Nephron (organoid): ENCODE results near the gene TSACC.
A peak's percentile ranks its signal among the peaks of the same experiment; 100 is the strongest.

Experiments used
- H3K27ac Mint-ChIP-seq, 3 experiments: 2 replicates each; pipeline ENCODE4 v1.8.0; 2020; ENCODE audit warnings: mixed read lengths in 3 of 3, mild to moderate bottlenecking in 2 of 3, moderate library complexity in 1 of 3
- H3K27me3 Mint-ChIP-seq: 2 replicates; pipeline ENCODE4 v1.8.0; 2021; ENCODE audit warnings: low read depth, mild to moderate bottlenecking, moderate library complexity, mixed read lengths
- H3K36me3 Mint-ChIP-seq: 2 replicates; pipeline ENCODE4 v1.8.0; 2020; ENCODE audit warnings: low read depth, mixed read lengths
- H3K4me1 Mint-ChIP-seq: 2 replicates; pipeline ENCODE4 v1.8.0; 2020; ENCODE audit warnings: mixed read lengths
- H3K4me3 Mint-ChIP-seq, 3 experiments: 2 replicates each; pipeline ENCODE4 v1.8.0; 2020; ENCODE audit warnings: mild to moderate bottlenecking in 3 of 3, mixed read lengths in 3 of 3, moderate library complexity in 2 of 3
- H3K9me3 Mint-ChIP-seq: 2 replicates; pipeline ENCODE4 v1.8.0; 2020; ENCODE audit warnings: mixed read lengths
- TF ChIP-seq, protein P1 (sequence below), 3 experiments: fragments of 200-600 bp; sonication (generic); IDR thresholded peaks; one replicate each; pipeline ENCODE4 v1.5.0; 2021; ENCODE audit warnings: antibody characterized with exemption in 3 of 3; ENCODE audit not compliant: unreplicated experiment in 3 of 3

Gene TSACC

DNA sequence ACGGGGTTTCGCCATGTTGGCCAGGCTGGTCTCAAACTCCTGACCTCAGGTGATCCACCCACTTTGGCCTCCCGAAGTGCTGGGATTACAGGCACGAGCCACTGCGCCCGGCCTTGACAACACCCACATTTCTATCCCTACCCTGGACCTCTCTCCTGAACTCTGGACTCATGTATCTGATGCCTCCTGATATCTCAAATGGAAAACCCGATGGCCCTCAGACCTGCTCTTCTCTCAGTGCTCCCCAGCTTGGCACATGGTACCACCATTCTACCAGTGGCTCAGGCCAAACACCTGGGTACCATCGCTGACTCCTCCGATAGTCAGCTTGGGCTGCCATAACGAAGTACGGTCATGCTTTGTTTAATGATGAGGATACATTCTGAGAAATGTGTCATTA is 22.2 kb downstream of the TSACC start:
- Mint-ChIP-seq H3K27ac (peak overlapping the region in 1 of 3 experiments; percentile 44), H3K4me1 (no peaks in the 10 kb centered on the region), H3K4me3 (no peak overlapping the region), H3K36me3 (no peaks in the 10 kb centered on the region), H3K9me3 (no peaks in the 10 kb centered on the region), H3K27me3 (peaks cover 61% of the 10 kb centered on the region)
- TF ChIP-seq, protein P1, sequence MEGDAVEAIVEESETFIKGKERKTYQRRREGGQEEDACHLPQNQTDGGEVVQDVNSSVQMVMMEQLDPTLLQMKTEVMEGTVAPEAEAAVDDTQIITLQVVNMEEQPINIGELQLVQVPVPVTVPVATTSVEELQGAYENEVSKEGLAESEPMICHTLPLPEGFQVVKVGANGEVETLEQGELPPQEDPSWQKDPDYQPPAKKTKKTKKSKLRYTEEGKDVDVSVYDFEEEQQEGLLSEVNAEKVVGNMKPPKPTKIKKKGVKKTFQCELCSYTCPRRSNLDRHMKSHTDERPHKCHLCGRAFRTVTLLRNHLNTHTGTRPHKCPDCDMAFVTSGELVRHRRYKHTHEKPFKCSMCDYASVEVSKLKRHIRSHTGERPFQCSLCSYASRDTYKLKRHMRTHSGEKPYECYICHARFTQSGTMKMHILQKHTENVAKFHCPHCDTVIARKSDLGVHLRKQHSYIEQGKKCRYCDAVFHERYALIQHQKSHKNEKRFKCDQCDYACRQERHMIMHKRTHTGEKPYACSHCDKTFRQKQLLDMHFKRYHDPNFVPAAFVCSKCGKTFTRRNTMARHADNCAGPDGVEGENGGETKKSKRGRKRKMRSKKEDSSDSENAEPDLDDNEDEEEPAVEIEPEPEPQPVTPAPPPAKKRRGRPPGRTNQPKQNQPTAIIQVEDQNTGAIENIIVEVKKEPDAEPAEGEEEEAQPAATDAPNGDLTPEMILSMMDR (IDR thresholded peaks at IDR 0.05; ENCODE audit: unreplicated experiment in 3 of 3), result no peak

DNA sequence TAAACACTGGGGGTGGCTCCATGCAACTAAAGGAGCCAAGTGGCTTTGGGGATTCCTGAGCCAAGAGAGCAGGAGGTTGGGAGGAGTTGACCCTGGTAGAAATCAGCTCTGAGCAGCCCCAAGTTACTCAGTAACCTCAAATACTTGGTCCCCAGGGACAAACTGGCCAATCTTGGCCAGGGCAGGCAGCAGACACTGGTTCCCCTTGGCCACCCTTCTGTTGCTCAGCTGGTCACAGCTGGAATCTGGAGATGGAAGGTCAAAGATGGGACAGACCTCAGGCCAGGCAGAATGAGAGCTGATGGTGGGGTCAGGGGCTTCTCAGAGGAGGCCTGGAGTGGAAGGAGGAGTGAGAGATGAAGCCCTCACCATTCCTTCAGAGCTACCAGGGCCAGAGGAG is 27.4 kb downstream of the TSACC start:
- TF ChIP-seq, protein P1 (IDR thresholded peaks at IDR 0.05; ENCODE audit: unreplicated experiment in 3 of 3), result no peak
- no peaks in the 10 kb centered on the region for H3K36me3 Mint-ChIP-seq
- H3K27me3 Mint-ChIP-seq, result peaks cover 51% of the 10 kb centered on the region
- no peaks in the 10 kb centered on the region for H3K4me1 Mint-ChIP-seq
- peak overlapping the region in 1 of 3 experiments; percentile 44 for H3K27ac Mint-ChIP-seq
- H3K4me3 Mint-ChIP-seq, result no peak overlapping the region
- no peaks in the 10 kb centered on the region for H3K9me3 Mint-ChIP-seq

DNA sequence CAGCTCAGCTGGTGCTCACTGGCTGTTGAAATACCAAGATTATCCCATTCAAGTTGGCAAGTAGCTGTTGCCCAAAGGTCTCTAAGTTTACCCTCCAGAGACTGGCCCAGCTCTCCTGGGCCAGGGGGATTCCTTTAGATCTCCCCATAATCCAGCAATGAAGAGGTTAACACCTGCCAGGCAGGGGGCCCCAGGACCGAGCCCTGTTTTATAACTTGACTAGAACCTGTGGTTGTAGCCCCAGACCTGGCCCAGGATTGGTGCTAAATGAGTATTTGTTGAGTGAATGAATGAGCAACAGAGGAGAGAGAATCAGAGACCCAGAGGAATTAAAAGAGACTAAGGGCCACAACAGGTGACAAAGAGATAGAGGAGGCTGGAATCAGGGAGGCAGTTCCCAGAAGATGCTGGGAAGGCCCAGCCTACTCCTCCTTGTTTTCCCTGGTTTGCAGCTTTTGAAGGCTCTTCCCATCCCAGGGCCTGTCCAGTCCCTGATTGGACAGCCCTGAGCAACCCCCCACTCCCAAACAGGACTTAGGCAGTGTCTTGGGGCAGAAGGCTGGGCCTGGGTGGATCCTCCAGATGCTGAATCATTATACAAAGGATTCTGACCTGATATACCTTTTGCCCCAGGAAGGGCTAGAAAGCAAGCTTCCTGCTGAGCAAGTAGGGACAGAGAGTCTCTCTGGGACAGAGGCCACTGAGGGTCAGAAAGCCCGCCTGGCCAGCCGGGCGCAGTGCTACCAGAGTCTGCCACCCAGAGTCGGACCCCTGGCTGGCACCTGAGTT is 28.2 kb downstream of the TSACC start:
- peaks cover 2% of the 10 kb centered on the region for H3K4me1 Mint-ChIP-seq
- H3K9me3 Mint-ChIP-seq, result no peaks in the 10 kb centered on the region
- peak overlapping the region in 1 of 3 experiments; percentile 9 for H3K27ac Mint-ChIP-seq
- TF ChIP-seq, protein P1 (IDR thresholded peaks at IDR 0.05; ENCODE audit: unreplicated experiment in 3 of 3), result no peak
- H3K4me3 Mint-ChIP-seq, result no peak overlapping the region
- H3K27me3 Mint-ChIP-seq, result peaks cover 54% of the 10 kb centered on the region
- H3K36me3 Mint-ChIP-seq, result no peaks in the 10 kb centered on the region

DNA sequence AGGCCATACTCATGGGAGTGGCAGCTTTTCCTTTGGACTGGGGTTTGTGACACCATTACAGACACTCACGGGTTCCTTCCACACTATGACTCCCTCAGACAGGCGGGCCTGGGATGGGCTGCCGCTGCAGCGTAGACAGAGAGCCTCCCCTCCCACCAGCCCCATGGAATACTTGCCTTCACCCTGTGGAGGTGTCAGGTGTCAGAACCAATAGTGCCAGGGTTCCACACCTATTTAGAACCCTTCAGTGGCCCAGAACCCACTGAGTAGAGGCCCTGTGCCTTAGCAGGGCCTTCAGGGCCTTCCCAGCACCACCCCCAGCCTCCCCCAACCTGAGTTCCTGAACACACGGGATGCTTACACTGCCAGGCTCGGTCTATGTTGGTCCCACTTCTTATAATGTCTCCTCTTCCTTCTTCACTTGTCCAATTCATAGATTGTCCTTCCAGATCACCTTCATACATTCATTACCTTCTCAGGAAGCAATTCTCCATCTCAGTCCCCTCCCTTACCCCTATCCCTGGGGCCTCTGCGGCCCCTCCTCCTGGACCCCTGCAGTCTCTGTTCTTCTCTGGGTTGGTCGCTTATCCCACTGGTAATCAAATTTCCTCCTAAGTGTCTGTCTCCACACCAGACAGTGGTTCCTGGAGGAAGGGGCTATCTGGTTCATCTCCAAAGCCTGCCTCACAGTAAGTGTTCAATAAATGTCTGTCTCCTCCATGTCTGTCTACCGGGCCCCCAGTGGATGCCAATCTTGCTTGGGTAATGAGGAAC is 29.2 kb downstream of the TSACC start:
- TF ChIP-seq, protein P1 (IDR thresholded peaks at IDR 0.05; ENCODE audit: unreplicated experiment in 3 of 3), result no peak
- Mint-ChIP-seq H3K9me3 (no peaks in the 10 kb centered on the region), H3K4me3 (peak overlapping the region in 2 of 3 experiments; percentile 37 to 51), H3K4me1 (peaks cover 5% of the 10 kb centered on the region), H3K27me3 (peaks cover 64% of the 10 kb centered on the region), H3K27ac (peak overlapping the region; percentile 70 to 79 (median 74)), H3K36me3 (no peaks in the 10 kb centered on the region)

DNA sequence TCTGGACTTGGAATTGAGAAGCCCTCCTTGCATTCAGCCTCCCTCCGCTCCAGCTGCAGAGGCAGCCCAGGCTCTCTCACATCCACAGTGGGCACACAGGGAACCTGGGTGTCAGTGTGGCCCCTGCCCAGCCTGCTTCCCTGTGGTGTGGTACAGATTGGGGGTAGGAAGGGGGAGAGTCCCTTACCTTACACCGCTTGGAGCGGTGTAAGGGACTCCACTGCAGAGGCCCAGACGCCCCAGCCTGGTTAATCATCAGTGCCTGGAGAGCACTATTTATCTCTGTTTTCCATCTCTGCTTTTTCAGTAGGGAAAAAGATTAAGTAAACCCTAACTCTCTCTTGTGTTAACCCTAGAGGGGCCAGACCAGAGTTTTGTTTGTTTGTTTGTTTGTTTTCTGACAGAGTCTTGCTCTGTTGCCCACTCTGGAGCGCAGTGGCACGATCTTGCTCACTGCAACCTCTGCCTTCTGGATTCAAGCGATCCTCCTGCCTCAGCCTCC is 29.9 kb downstream of the TSACC start:
- Mint-ChIP-seq H3K4me1 (peaks cover 5% of the 10 kb centered on the region), H3K36me3 (no peaks in the 10 kb centered on the region), H3K27ac (peak overlapping the region; percentile 70 to 79 (median 74)), H3K4me3 (peak overlapping the region in 2 of 3 experiments; percentile 37 to 51), H3K9me3 (no peaks in the 10 kb centered on the region), H3K27me3 (peaks cover 69% of the 10 kb centered on the region)
- TF ChIP-seq, protein P1 (IDR thresholded peaks at IDR 0.05; ENCODE audit: unreplicated experiment in 3 of 3), result no peak
